ENCODE measurements around the gene GALNT6. TPM values are rescaled to one million over a fixed set of nuclear protein-coding genes. Genes with fewer than 3 reads are reported as not detected.
A peak's percentile ranks its signal among the peaks of the same experiment; 100 is the strongest.

Gene GALNT6
- total RNA-seq, 1 donor from 2014 or later: 6.3 TPM

GRCh38 chr12:51405801-51406207 is 14.6 kb upstream of the GALNT6 start:
- no peak for DNase-seq (ENCODE audit: low spot score)

- DNase-seq (ENCODE audit: low spot score): no peak
These were observed 13.4 kb upstream of the GALNT6 start for GRCh38 chr12:51404627-51405026.

GRCh38 chr12:51403681-51404136 is 12.5 kb upstream of the GALNT6 start:
- DNase-seq (ENCODE audit: low spot score): peak; percentile 28

- no peak for DNase-seq (ENCODE audit: low spot score)
These were observed 12.0 kb upstream of the GALNT6 start for GRCh38 chr12:51403159-51403558.

- DNase-seq (ENCODE audit: low spot score): no peak
These were observed 10.7 kb upstream of the GALNT6 start for GRCh38 chr12:51401900-51402299.

- DNase-seq (ENCODE audit: low spot score): no peak
These were observed 10.3 kb upstream of the GALNT6 start for GRCh38 chr12:51401486-51401885.

- DNase-seq (ENCODE audit: low spot score): no peak
These were observed 9.8 kb upstream of the GALNT6 start for GRCh38 chr12:51401020-51401419.

GRCh38 chr12:51399891-51400290 is 8.7 kb upstream of the GALNT6 start:
- no peak for DNase-seq (ENCODE audit: low spot score)

- DNase-seq (ENCODE audit: low spot score): no peak
These were observed 6.5 kb upstream of the GALNT6 start for GRCh38 chr12:51397670-51398069.

GRCh38 chr12:51395283-51396230 is 4.4 kb upstream of the GALNT6 start:
- no peak for DNase-seq (ENCODE audit: low spot score)

- no peak for DNase-seq (ENCODE audit: low spot score)
These were observed 2.7 kb upstream of the GALNT6 start for GRCh38 chr12:51393676-51394545.

GRCh38 chr12:51392556-51393237 is 1.5 kb upstream of the GALNT6 start:
- DNase-seq (ENCODE audit: low spot score): no peak

GRCh38 chr12:51390891-51391282 is 319 bp downstream of the GALNT6 start:
- no peak for DNase-seq (ENCODE audit: low spot score)

GRCh38 chr12:51390457-51390856 is 749 bp downstream of the GALNT6 start:
- DNase-seq (ENCODE audit: low spot score): no peak

GRCh38 chr12:51389302-51389999 is 1.8 kb downstream of the GALNT6 start:
- no peak for DNase-seq (ENCODE audit: low spot score)

- peak; percentile 26 for DNase-seq (ENCODE audit: low spot score)
These were observed 2.4 kb downstream of the GALNT6 start for GRCh38 chr12:51388846-51389245.

GRCh38 chr12:51388069-51388799 is 3.0 kb downstream of the GALNT6 start:
- peak; percentile 88 for DNase-seq (ENCODE audit: low spot score)

- DNase-seq (ENCODE audit: low spot score): no peak
These were observed 4.9 kb downstream of the GALNT6 start for GRCh38 chr12:51386351-51386750.

- no peak for DNase-seq (ENCODE audit: low spot score)
These were observed 7.8 kb downstream of the GALNT6 start for GRCh38 chr12:51383269-51383905.

GRCh38 chr12:51382173-51382572 is 9.0 kb downstream of the GALNT6 start:
- DNase-seq (ENCODE audit: low spot score): no peak

Data from umbilical cord (tissue), 2 donors.